Osteoblast (primary cell): Measurements from ENCODE around the gene SUGCT. TPM values are rescaled to one million over a fixed set of nuclear protein-coding genes. Genes with fewer than 3 reads are reported as not detected.
"Not testable (repeated sequence)": the region's sequence is repeated elsewhere in the genome, so short reads cannot be mapped to it uniquely, and the experiment has no call there.

ENCODE experiments used
- DNase-seq: peaks from one replicate; pipeline ENCODE4 v3.0.0; 2011; ENCODE audit warnings: low spot score, mixed read lengths; ENCODE audit not compliant: insufficient read length; ENCODE audit errors: missing footprints
- H2AFZ ChIP-seq: 2 replicates; pipeline ENCODE4 v1.6.0; 2011; ENCODE audit warnings: mild to moderate bottlenecking, low read length
- H3K27ac ChIP-seq: 2 replicates; pipeline ENCODE4 v1.5.1; 2011; ENCODE audit warnings: mild to moderate bottlenecking, low read depth, low read length, moderate library complexity
- H3K27me3 ChIP-seq: 2 replicates; pipeline ENCODE4 v1.6.0; 2012; ENCODE audit warnings: mild to moderate bottlenecking, control low read depth, inconsistent platforms, low read length, moderate library complexity; ENCODE audit not compliant: insufficient read depth
- H3K36me3 ChIP-seq: 2 replicates; pipeline ENCODE4 v1.5.1; 2011; ENCODE audit warnings: mild to moderate bottlenecking, low read length, control low read depth, moderate library complexity; ENCODE audit not compliant: insufficient read depth
- H3K4me1 ChIP-seq: 2 replicates; pipeline ENCODE4 v1.5.1; 2011; ENCODE audit warnings: mild to moderate bottlenecking, low read length, control low read depth, moderate library complexity; ENCODE audit not compliant: insufficient read depth
- H3K4me2 ChIP-seq: 2 replicates; pipeline ENCODE4 v1.6.0; 2011; ENCODE audit warnings: mild to moderate bottlenecking, low read length; ENCODE audit not compliant: insufficient read depth
- H3K4me3 ChIP-seq: fragments of 200-600 bp; sonication (generic); 3 replicates; pipeline ENCODE4 v1.5.1; 2012; ENCODE audit warnings: mild to moderate bottlenecking, low read length, inconsistent platforms; ENCODE audit not compliant: insufficient read depth
- H3K79me2 ChIP-seq: 2 replicates; pipeline ENCODE4 v1.6.0; 2012; ENCODE audit warnings: mild to moderate bottlenecking, low read length, control low read depth, inconsistent platforms; ENCODE audit not compliant: insufficient read depth
- H3K9me3 ChIP-seq: 2 replicates; pipeline ENCODE4 v1.5.1; 2011; ENCODE audit warnings: low read depth, low read length, control low read depth
- H4K20me1 ChIP-seq: 2 replicates; pipeline ENCODE4 v1.6.0; 2012; ENCODE audit warnings: mild to moderate bottlenecking, low read length, control low read depth; ENCODE audit not compliant: insufficient read depth
- total RNA-seq: library from RNA; depleted of rRNA; stranded (reverse); fragments of >200 nt; gene quantifications from 2 replicates; pipeline ENCODE4 v1.2.3, GENCODE V29; 2012
- TF ChIP-seq, protein P1 (sequence below): IDR thresholded peaks from 2 replicates; pipeline ENCODE4 v1.5.1; 2011; ENCODE audit warnings: mild to moderate bottlenecking, low read depth, low read length, moderate library complexity; ENCODE audit errors: extremely low read depth

SUGCT gene
- total RNA-seq, 1 donor: 21.7 TPM

GRCh38 chr7:40403703-40404476 lies 269.1 kb downstream of the SUGCT start:
- TF ChIP-seq, protein P1, sequence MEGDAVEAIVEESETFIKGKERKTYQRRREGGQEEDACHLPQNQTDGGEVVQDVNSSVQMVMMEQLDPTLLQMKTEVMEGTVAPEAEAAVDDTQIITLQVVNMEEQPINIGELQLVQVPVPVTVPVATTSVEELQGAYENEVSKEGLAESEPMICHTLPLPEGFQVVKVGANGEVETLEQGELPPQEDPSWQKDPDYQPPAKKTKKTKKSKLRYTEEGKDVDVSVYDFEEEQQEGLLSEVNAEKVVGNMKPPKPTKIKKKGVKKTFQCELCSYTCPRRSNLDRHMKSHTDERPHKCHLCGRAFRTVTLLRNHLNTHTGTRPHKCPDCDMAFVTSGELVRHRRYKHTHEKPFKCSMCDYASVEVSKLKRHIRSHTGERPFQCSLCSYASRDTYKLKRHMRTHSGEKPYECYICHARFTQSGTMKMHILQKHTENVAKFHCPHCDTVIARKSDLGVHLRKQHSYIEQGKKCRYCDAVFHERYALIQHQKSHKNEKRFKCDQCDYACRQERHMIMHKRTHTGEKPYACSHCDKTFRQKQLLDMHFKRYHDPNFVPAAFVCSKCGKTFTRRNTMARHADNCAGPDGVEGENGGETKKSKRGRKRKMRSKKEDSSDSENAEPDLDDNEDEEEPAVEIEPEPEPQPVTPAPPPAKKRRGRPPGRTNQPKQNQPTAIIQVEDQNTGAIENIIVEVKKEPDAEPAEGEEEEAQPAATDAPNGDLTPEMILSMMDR: no peak
- H3K9me3 ChIP-seq: no peaks in the 10 kb centered on the region
- H3K27me3 ChIP-seq: no peaks in the 10 kb centered on the region
- H3K4me1 ChIP-seq: no peaks in the 10 kb centered on the region
- H3K36me3 ChIP-seq: no peaks in the 10 kb centered on the region
- H3K27ac ChIP-seq: no peak overlapping the region
- H3K79me2 ChIP-seq: no peaks in the 10 kb centered on the region
- no peak overlapping the region for H3K4me2 ChIP-seq
- H4K20me1 ChIP-seq: no peaks in the 10 kb centered on the region
- no peak overlapping the region for H3K4me3 ChIP-seq
- no peak for DNase-seq
- no peak overlapping the region for H2AFZ ChIP-seq

DNA sequence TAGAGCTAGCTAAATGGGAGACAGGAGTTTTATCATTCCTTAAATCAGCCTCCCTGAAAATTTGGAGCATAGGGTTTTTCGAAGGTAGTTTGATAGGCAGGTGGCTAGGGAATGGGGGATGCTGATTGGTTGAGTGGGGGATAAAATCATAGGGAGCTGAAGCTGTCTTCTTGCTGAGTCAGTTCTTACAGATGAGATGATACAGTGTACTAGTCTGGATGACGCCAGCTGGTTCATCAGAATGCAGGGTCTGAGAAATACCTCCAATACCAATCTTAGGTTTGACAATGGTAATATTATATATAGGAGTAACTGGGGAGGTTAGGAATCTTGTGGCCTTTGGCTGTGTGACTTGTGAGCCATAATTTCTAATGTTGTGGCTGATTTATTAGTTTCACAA lies 271.2 kb downstream of the SUGCT start:
- no peak for DNase-seq
- no peak overlapping the region for H2AFZ ChIP-seq
- H3K9me3 ChIP-seq: no peaks in the 10 kb centered on the region
- H3K4me3 ChIP-seq: no peak overlapping the region
- no peaks in the 10 kb centered on the region for H3K79me2 ChIP-seq
- no peaks in the 10 kb centered on the region for H4K20me1 ChIP-seq
- H3K27ac ChIP-seq: no peak overlapping the region
- H3K4me2 ChIP-seq: no peak overlapping the region
- TF ChIP-seq, protein P1: no peak
- H3K4me1 ChIP-seq: no peaks in the 10 kb centered on the region
- no peaks in the 10 kb centered on the region for H3K27me3 ChIP-seq
- no peaks in the 10 kb centered on the region for H3K36me3 ChIP-seq

DNA sequence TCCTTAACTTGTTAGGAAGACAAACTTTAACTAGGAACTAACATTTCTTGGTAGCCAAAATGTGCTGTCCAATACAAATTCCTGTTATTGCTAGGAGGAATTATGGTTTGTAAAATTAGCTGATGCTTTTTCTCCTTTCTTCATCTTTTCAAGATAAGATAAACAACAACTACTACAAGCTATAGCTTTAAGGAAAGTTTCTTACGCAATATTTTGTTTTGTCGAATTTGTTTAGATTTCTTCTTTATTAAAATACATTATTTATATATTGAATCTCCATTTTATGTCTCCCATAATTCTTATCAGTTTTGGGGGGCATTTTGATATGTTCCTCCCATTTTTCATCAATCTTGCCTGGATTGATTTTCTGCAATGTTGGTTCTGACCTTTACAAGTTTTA lies 277.5 kb downstream of the SUGCT start:
- TF ChIP-seq, protein P1: no peak
- Histone ChIP-seq H3K4me1 (no peaks in the 10 kb centered on the region), H3K4me3 (no peak overlapping the region), H4K20me1 (no peaks in the 10 kb centered on the region), H3K27ac (no peak overlapping the region), H3K36me3 (no peaks in the 10 kb centered on the region), H3K79me2 (no peaks in the 10 kb centered on the region), H3K27me3 (no peaks in the 10 kb centered on the region), H3K4me2 (no peak overlapping the region), H3K9me3 (no peaks in the 10 kb centered on the region), H2AFZ (no peak overlapping the region)
- DNase-seq: no peak

- H3K27ac ChIP-seq, H3K36me3 ChIP-seq, H3K79me2 ChIP-seq, H3K4me1 ChIP-seq, DNase-seq, H4K20me1 ChIP-seq, H3K4me3 ChIP-seq, H2AFZ ChIP-seq, H3K4me2 ChIP-seq, H3K27me3 ChIP-seq, H3K9me3 ChIP-seq: not testable (repeated sequence)
Measured at GRCh38 chr7:40414704-40415103, 279.9 kb downstream of the SUGCT start.
